Neural crest cell (in vitro differentiated cells): ENCODE data around the gene GNG11. TPM values are rescaled to one million over a fixed set of nuclear protein-coding genes. Genes with fewer than 3 reads are reported as not detected.

ENCODE experiments used
- DNase-seq: peaks from one replicate; pipeline ENCODE4 v3.0.0; 2021; ENCODE audit warnings: low read depth, mixed read lengths, low spot score
- H3K27ac Mint-ChIP-seq: one replicate; pipeline ENCODE4 v1.8.0; 2021; ENCODE audit warnings: mild to moderate bottlenecking, mixed read lengths; ENCODE audit not compliant: unreplicated experiment
- H3K27me3 Mint-ChIP-seq: 2 replicates; pipeline ENCODE4 v1.8.0; 2021; ENCODE audit warnings: low read depth, mild to moderate bottlenecking, mixed read lengths
- H3K36me3 Mint-ChIP-seq: 2 replicates; pipeline ENCODE4 v1.8.0; 2021; ENCODE audit warnings: low read depth, mild to moderate bottlenecking, mixed read lengths
- H3K4me1 Mint-ChIP-seq: 2 replicates; pipeline ENCODE4 v1.8.0; 2021; ENCODE audit warnings: mixed read lengths
- H3K4me3 Mint-ChIP-seq: one replicate; pipeline ENCODE4 v1.8.0; 2021; ENCODE audit warnings: mild to moderate bottlenecking, mixed read lengths
- H3K9me3 Mint-ChIP-seq: 2 replicates; pipeline ENCODE4 v1.8.0; 2021; ENCODE audit warnings: mixed read lengths
- CTCF ChIP-seq: fragments of 200-600 bp; sonication (generic); conservative IDR thresholded peaks from 2 replicates; pipeline ENCODE4 v1.5.0; 2021; ENCODE audit warnings: antibody characterized with exemption, mild to moderate bottlenecking
- total RNA-seq: library from RNA; stranded (reverse); gene quantifications from 2 replicates; pipeline ENCODE4 v1.2.1, GENCODE V29; 2021

Gene GNG11
- total RNA-seq, 1 donor from 2014 or later: 8.9 TPM

GRCh38 chr7:93883078-93883916, 38.2 kb upstream of the GNG11 start:
- H3K27ac Mint-ChIP-seq: no peak overlapping the region
- H3K36me3 Mint-ChIP-seq: peaks cover 6% of the 10 kb centered on the region
- no peak for TF ChIP-seq CTCF
- no peak for DNase-seq
- H3K27me3 Mint-ChIP-seq: peaks cover 7% of the 10 kb centered on the region
- H3K4me1 Mint-ChIP-seq: no peaks in the 10 kb centered on the region
- H3K4me3 Mint-ChIP-seq: no peak overlapping the region
- H3K9me3 Mint-ChIP-seq: peaks cover 5% of the 10 kb centered on the region

GRCh38 chr7:93883917-93884345, 37.6 kb upstream of the GNG11 start:
- TF ChIP-seq CTCF: no peak
- H3K9me3 Mint-ChIP-seq: peaks cover 5% of the 10 kb centered on the region
- no peak overlapping the region for H3K4me3 Mint-ChIP-seq
- H3K4me1 Mint-ChIP-seq: no peaks in the 10 kb centered on the region
- H3K27me3 Mint-ChIP-seq: peaks cover 13% of the 10 kb centered on the region
- no peak for DNase-seq
- H3K36me3 Mint-ChIP-seq: peaks cover 6% of the 10 kb centered on the region
- H3K27ac Mint-ChIP-seq: no peak overlapping the region

GRCh38 chr7:93884541-93884940, 37.0 kb upstream of the GNG11 start:
- Mint-ChIP-seq H3K4me1 (peaks cover under 1% of the 10 kb centered on the region), H3K27ac (no peak overlapping the region), H3K4me3 (no peak overlapping the region), H3K9me3 (peaks cover 4% of the 10 kb centered on the region), H3K27me3 (peaks cover 19% of the 10 kb centered on the region), H3K36me3 (peaks cover 4% of the 10 kb centered on the region)
- no peak for DNase-seq
- no peak for TF ChIP-seq CTCF

- TF ChIP-seq CTCF: no peak
- no peak for DNase-seq
- H3K27me3 Mint-ChIP-seq: peaks cover 48% of the 10 kb centered on the region
- no peaks in the 10 kb centered on the region for H3K36me3 Mint-ChIP-seq
- H3K4me3 Mint-ChIP-seq: peak overlapping the region; percentile 98
- H3K27ac Mint-ChIP-seq: no peak overlapping the region
- H3K4me1 Mint-ChIP-seq: peaks cover 11% of the 10 kb centered on the region
- no peaks in the 10 kb centered on the region for H3K9me3 Mint-ChIP-seq
Observed at GRCh38 chr7:93889261-93889660, 32.3 kb upstream of the GNG11 start.

GRCh38 chr7:93890041-93890463, 31.5 kb upstream of the GNG11 start:
- Mint-ChIP-seq H3K27ac (peak overlapping the region; percentile 36), H3K9me3 (no peaks in the 10 kb centered on the region), H3K4me1 (peaks cover 11% of the 10 kb centered on the region), H3K4me3 (peak overlapping the region; percentile 98), H3K36me3 (no peaks in the 10 kb centered on the region), H3K27me3 (peaks cover 48% of the 10 kb centered on the region)
- no peak for TF ChIP-seq CTCF
- DNase-seq: peak; percentile 20
